ENCODE measurements around the gene DNAH12. TPM values are rescaled to one million over a fixed set of nuclear protein-coding genes. Genes with fewer than 3 reads are reported as not detected.

The DNAH12 gene
- total RNA-seq, 1 experiment from 2014 or later: 0.45 TPM

DNA sequence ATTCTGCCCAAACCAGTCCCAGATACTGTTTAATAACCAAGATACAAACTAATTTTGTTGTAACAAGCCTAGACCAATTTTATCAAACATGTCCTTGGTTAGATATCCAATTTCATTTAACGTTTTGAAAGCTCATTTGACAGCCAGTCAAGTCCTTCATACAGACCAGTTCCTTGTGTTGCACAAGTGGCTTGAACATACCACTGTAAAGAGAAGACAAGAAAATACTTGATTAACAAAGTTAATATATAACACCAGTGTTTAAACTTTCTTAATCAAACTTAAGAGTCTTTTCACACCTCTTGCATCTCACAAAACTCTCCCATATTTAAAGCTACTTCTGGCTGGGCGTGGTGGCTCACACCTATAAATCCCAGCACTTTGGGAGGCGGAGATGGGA, 28.0 kb upstream of the DNAH12 start:
- intact Hi-C loops (cut with micrococcal nuclease; ENCODE audit: unreplicated experiment): no loop called here
- H3K9me3 Mint-ChIP-seq (ENCODE audit: unreplicated experiment): no peaks in the 10 kb centered on the region
- no TSS peak for BruUV-seq (replicated peaks)
- no peak overlapping the region for H3K4me3 Mint-ChIP-seq (ENCODE audit: unreplicated experiment)
- Histone ChIP-seq H3K27me3 (replicated peaks; ENCODE audit: control insufficient read depth, insufficient read depth, low read length) (no peaks in the 10 kb centered on the region), H3K4me3 (ENCODE audit: low read depth, low read length) (no peak overlapping the region), H3K4me1 (peaks cover 6% of the 10 kb centered on the region), H3K9me3 (no peaks in the 10 kb centered on the region), H3K36me3 (ENCODE audit: control insufficient read depth, insufficient read depth, low read length) (peaks cover 4% of the 10 kb centered on the region)
- H3K36me3 Mint-ChIP-seq (ENCODE audit: insufficient read depth, unreplicated experiment): peaks cover 94% of the 10 kb centered on the region
- DNase-seq: no peak
- TF ChIP-seq, protein P1, sequence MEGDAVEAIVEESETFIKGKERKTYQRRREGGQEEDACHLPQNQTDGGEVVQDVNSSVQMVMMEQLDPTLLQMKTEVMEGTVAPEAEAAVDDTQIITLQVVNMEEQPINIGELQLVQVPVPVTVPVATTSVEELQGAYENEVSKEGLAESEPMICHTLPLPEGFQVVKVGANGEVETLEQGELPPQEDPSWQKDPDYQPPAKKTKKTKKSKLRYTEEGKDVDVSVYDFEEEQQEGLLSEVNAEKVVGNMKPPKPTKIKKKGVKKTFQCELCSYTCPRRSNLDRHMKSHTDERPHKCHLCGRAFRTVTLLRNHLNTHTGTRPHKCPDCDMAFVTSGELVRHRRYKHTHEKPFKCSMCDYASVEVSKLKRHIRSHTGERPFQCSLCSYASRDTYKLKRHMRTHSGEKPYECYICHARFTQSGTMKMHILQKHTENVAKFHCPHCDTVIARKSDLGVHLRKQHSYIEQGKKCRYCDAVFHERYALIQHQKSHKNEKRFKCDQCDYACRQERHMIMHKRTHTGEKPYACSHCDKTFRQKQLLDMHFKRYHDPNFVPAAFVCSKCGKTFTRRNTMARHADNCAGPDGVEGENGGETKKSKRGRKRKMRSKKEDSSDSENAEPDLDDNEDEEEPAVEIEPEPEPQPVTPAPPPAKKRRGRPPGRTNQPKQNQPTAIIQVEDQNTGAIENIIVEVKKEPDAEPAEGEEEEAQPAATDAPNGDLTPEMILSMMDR (IDR thresholded peaks at IDR 0.05; ENCODE audit: insufficient read depth in 1 of 2, low read depth in 1 of 2, low read length in 1 of 2, severe bottlenecking in 1 of 2, unreplicated experiment in 1 of 2): no peak
- H3K4me1 Mint-ChIP-seq (ENCODE audit: low read depth, unreplicated experiment): peaks cover 9% of the 10 kb centered on the region
- H3K27ac Mint-ChIP-seq (ENCODE audit: unreplicated experiment): no peak overlapping the region
- no peaks in the 10 kb centered on the region for H3K27me3 Mint-ChIP-seq (ENCODE audit: insufficient read depth, unreplicated experiment)
- ChIA-PET POLR2A (no interaction called here), CTCF (no interaction called here)

DNA sequence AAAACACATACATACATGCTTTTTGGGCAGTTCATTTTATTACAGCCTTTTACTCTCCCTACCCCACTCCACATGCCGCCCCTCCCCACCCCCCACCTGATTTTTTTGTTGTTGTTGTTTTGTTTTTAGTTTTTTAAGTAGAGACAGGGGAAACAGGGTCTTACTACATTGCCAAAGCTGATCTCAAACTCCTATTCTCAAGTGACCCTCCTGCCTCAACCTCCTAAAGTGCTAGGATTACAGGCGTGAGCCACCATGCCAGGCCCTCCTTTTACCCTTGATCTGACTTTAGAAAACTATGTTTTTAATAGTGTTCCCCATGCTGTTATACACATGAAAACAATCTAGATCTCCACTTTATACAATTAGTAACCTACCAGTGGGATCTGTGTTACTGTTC, 26.7 kb upstream of the DNAH12 start:
- no TSS peak for BruUV-seq (replicated peaks)
- TF ChIP-seq, protein P1 (IDR thresholded peaks at IDR 0.05; ENCODE audit: insufficient read depth in 1 of 2, low read depth in 1 of 2, low read length in 1 of 2, severe bottlenecking in 1 of 2, unreplicated experiment in 1 of 2): no peak
- Mint-ChIP-seq H3K27ac (ENCODE audit: unreplicated experiment) (no peak overlapping the region), H3K27me3 (ENCODE audit: insufficient read depth, unreplicated experiment) (no peaks in the 10 kb centered on the region), H3K4me1 (ENCODE audit: low read depth, unreplicated experiment) (peaks cover 1% of the 10 kb centered on the region), H3K36me3 (ENCODE audit: insufficient read depth, unreplicated experiment) (peaks cover 89% of the 10 kb centered on the region), H3K9me3 (ENCODE audit: unreplicated experiment) (no peaks in the 10 kb centered on the region), H3K4me3 (ENCODE audit: unreplicated experiment) (no peak overlapping the region)
- H3K9me3 ChIP-seq: no peaks in the 10 kb centered on the region
- POLR2A ChIA-PET: no interaction called here
- peaks cover 5% of the 10 kb centered on the region for H3K4me1 ChIP-seq
- H3K4me3 ChIP-seq (ENCODE audit: low read depth, low read length): no peak overlapping the region
- peaks cover 4% of the 10 kb centered on the region for H3K36me3 ChIP-seq (ENCODE audit: control insufficient read depth, insufficient read depth, low read length)
- intact Hi-C loops (cut with micrococcal nuclease; ENCODE audit: unreplicated experiment): no loop called here
- no peaks in the 10 kb centered on the region for H3K27me3 ChIP-seq (replicated peaks; ENCODE audit: control insufficient read depth, insufficient read depth, low read length)
- DNase-seq: no peak
- CTCF ChIA-PET: interaction anchor here (0.7 kb wide), 1 partner anchor 240 kb away, joined by 9 read pairs; no protein-coding TSS in a partner anchor

DNA sequence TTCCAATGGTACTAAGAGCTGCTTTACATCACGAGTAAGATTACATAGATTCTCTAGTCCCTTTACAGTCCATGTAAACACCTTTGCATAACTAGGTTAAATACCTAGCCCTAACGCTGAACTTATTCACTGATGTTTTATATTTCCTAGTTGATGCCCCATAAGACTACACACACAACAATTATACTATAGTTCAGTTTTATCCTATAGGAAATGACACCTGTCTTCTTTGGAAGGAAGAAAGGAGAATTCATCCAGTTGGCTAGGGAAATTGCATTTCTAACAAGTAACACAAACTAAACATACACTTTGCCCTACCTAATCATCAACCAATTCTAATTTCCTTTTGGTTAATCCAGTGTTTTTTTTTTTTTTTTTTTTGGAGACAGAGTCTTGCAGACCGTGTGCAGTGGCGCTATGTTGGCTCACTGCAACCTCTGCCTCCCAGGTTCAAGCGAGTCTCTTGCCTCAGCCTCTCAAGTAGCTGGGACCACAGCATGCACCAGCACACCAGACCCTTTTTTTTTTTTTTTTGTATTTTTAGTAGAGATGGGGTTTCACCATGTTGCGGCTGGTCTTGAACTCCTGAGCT, 25.8 kb upstream of the DNAH12 start:
- intact Hi-C loops (cut with micrococcal nuclease; ENCODE audit: unreplicated experiment): no loop called here
- POLR2A ChIA-PET: interaction anchor here (0.6 kb wide), 1 partner anchor 8 kb away, joined by 11 read pairs; no protein-coding TSS in a partner anchor
- H3K4me1 ChIP-seq: no peaks in the 10 kb centered on the region
- H3K9me3 ChIP-seq: no peaks in the 10 kb centered on the region
- H3K4me3 ChIP-seq (ENCODE audit: low read depth, low read length): no peak overlapping the region
- Mint-ChIP-seq H3K9me3 (ENCODE audit: unreplicated experiment) (no peaks in the 10 kb centered on the region), H3K27ac (ENCODE audit: unreplicated experiment) (no peak overlapping the region), H3K27me3 (ENCODE audit: insufficient read depth, unreplicated experiment) (no peaks in the 10 kb centered on the region), H3K4me1 (ENCODE audit: low read depth, unreplicated experiment) (no peaks in the 10 kb centered on the region), H3K4me3 (ENCODE audit: unreplicated experiment) (no peak overlapping the region), H3K36me3 (ENCODE audit: insufficient read depth, unreplicated experiment) (peaks cover 86% of the 10 kb centered on the region)
- BruUV-seq (replicated peaks): no TSS peak
- CTCF ChIA-PET: no interaction called here
- DNase-seq: no peak
- H3K27me3 ChIP-seq (replicated peaks; ENCODE audit: control insufficient read depth, insufficient read depth, low read length): no peaks in the 10 kb centered on the region
- TF ChIP-seq, protein P1 (IDR thresholded peaks at IDR 0.05; ENCODE audit: insufficient read depth in 1 of 2, low read depth in 1 of 2, low read length in 1 of 2, severe bottlenecking in 1 of 2, unreplicated experiment in 1 of 2): no peak
- peaks cover 4% of the 10 kb centered on the region for H3K36me3 ChIP-seq (ENCODE audit: control insufficient read depth, insufficient read depth, low read length)

Measured in Caco-2 (cell line).